Osteocyte (in vitro differentiated cells): ENCODE results near the gene NUTM1. TPM values are rescaled to one million over a fixed set of nuclear protein-coding genes. Genes with fewer than 3 reads are reported as not detected.

ENCODE experiments used
- DNase-seq: peaks from one replicate; pipeline ENCODE4 v3.0.0; 2021; ENCODE audit warnings: mixed read lengths; ENCODE audit not compliant: unreplicated experiment; ENCODE audit errors: extremely low spot score
- H3K27ac Mint-ChIP-seq: one replicate; pipeline ENCODE4 v1.8.0; 2021; ENCODE audit warnings: mild to moderate bottlenecking, mixed read lengths; ENCODE audit not compliant: unreplicated experiment
- H3K27me3 Mint-ChIP-seq: one replicate; pipeline ENCODE4 v1.8.0; 2021; ENCODE audit warnings: mixed read lengths; ENCODE audit not compliant: unreplicated experiment
- H3K36me3 Mint-ChIP-seq: one replicate; pipeline ENCODE4 v1.8.0; 2021; ENCODE audit warnings: mixed read lengths; ENCODE audit not compliant: unreplicated experiment
- H3K4me1 Mint-ChIP-seq: one replicate; pipeline ENCODE4 v1.8.0; 2021; ENCODE audit warnings: mixed read lengths; ENCODE audit not compliant: unreplicated experiment
- H3K4me3 Mint-ChIP-seq: one replicate; pipeline ENCODE4 v1.8.0; 2021; ENCODE audit warnings: mild to moderate bottlenecking, moderate library complexity, mixed read lengths; ENCODE audit not compliant: unreplicated experiment
- H3K9me3 Mint-ChIP-seq: one replicate; pipeline ENCODE4 v1.8.0; 2021; ENCODE audit warnings: mixed read lengths; ENCODE audit not compliant: unreplicated experiment
- total RNA-seq: library from RNA; stranded (reverse); gene quantifications from 2 replicates; pipeline ENCODE4 v1.2.1, GENCODE V29; 2021
- TF ChIP-seq, protein P1 (sequence below): fragments of 200-600 bp; sonication (generic); IDR thresholded peaks from 2 replicates; pipeline ENCODE4 v1.5.0; 2021; ENCODE audit warnings: antibody characterized with exemption, mild to moderate bottlenecking, moderate library complexity

The NUTM1 gene
- total RNA-seq, 1 donor from 2014 or later, result not detected

DNA sequence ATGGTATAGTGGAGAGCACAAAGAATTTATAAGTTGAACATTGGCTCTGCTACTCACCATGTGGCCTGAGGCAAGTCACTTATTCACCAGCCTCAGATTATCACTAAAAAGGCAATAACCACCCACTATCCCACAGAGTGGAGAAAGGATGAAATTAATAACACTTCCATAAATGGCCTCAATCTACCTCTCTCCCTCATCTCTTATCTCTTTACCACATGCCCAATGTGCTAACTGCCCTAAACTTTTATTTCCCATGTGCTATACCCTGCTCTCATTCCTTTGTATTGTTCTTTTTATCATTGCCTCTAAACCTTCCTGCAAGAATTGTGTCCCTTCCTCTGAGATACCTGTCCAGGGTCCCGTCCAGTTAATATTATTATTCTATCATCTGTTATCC, 31.6 kb upstream of the NUTM1 start:
- Mint-ChIP-seq H3K36me3 (peaks cover 24% of the 10 kb centered on the region), H3K9me3 (no peaks in the 10 kb centered on the region), H3K4me3 (no peak overlapping the region), H3K27ac (peak overlapping the region; percentile 14), H3K4me1 (peaks cover 32% of the 10 kb centered on the region), H3K27me3 (no peaks in the 10 kb centered on the region)
- TF ChIP-seq, protein P1, sequence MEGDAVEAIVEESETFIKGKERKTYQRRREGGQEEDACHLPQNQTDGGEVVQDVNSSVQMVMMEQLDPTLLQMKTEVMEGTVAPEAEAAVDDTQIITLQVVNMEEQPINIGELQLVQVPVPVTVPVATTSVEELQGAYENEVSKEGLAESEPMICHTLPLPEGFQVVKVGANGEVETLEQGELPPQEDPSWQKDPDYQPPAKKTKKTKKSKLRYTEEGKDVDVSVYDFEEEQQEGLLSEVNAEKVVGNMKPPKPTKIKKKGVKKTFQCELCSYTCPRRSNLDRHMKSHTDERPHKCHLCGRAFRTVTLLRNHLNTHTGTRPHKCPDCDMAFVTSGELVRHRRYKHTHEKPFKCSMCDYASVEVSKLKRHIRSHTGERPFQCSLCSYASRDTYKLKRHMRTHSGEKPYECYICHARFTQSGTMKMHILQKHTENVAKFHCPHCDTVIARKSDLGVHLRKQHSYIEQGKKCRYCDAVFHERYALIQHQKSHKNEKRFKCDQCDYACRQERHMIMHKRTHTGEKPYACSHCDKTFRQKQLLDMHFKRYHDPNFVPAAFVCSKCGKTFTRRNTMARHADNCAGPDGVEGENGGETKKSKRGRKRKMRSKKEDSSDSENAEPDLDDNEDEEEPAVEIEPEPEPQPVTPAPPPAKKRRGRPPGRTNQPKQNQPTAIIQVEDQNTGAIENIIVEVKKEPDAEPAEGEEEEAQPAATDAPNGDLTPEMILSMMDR, result no peak
- DNase-seq, result no peak

DNA sequence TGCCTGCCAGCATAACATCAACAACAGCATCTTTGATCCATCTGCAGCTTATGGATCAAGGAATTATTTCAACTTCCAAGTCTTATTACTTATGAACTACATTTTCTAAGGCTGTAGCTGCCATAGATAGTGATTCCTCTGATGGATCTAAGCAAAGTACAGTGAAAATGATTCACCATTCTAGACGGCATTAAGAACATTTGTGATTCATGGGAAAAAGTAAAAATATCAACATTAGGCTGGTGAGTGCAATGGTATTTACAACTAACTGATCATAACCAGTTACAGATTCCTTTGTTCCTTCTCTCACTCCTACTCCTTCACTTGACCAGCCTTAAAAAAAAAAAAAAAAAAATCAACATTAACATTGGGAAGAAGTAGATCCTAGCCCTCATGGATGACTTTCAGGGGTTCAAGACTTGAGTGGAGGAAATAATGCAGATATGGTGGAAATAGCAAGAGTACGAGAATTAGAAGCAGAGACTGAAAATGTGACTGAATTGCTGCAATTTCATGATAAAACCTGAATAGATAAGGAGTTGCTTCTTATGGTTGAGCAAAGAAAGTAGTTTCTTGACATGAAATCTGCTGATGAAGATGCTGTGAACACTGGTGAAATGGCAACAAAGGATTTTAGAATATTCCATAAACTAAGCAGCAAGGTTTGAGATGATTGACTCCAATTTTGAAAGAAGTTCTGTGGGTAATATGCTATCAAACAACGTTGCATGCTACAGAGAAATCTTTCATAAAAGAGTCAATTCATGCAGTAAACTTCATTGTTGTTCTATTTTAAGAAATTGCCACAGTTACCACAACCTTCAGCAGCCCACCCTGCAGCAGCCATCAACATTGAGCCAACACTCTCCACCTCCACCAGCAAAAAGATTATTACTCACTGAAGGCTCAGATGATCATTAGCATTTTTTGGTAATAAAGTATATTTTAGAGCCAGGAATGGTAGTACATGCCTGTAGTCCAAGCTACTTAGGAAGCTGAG, 28.3 kb upstream of the NUTM1 start:
- no peak overlapping the region for H3K27ac Mint-ChIP-seq
- peaks cover 45% of the 10 kb centered on the region for H3K4me1 Mint-ChIP-seq
- no peaks in the 10 kb centered on the region for H3K27me3 Mint-ChIP-seq
- H3K9me3 Mint-ChIP-seq, result no peaks in the 10 kb centered on the region
- TF ChIP-seq, protein P1, result no peak
- peaks cover 16% of the 10 kb centered on the region for H3K36me3 Mint-ChIP-seq
- H3K4me3 Mint-ChIP-seq, result no peak overlapping the region
- DNase-seq, result no peak

DNA sequence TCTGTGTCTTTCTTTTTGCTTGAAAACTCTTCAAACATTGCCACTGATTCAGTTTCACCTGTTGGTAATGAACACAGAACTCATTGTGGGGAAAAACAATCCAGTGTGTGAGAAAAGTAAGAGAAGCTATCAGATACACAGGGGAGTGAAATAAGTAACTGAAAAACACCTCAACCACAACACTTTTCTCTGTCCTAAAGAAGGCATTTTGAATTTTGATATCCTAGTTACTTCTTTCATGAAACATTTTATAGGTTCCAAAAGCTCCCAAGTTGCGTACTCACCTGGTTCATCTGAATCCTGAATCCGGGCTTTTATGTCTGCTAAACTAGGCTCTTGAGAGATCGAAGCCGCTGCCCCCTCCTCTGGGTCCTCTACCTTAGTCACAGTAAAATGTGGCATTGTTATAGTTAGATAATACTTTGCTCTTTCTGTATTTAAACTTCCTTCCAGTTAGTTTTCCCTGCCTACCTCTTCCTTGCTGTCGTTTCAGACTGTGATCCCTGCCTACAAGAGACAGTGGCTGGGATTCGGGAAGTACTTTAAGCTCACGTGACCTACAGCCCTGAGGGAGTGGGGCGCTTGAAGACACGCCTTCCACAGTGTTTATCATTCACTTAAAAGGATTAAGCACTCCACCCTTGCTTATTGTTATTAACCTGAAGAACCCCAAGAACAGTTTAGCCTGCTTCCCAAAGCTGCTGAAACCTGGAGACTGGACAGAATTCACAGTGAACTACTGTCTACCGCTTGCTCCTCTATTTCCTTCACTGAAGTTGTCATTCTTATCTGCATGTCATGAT, 24.6 kb upstream of the NUTM1 start:
- TF ChIP-seq, protein P1, result no peak
- Mint-ChIP-seq H3K9me3 (peaks cover 3% of the 10 kb centered on the region), H3K27ac (peak overlapping the region; percentile 84), H3K36me3 (peaks cover 16% of the 10 kb centered on the region), H3K4me1 (peaks cover 39% of the 10 kb centered on the region), H3K27me3 (no peaks in the 10 kb centered on the region), H3K4me3 (peak overlapping the region; percentile 77)
- no peak for DNase-seq

DNA sequence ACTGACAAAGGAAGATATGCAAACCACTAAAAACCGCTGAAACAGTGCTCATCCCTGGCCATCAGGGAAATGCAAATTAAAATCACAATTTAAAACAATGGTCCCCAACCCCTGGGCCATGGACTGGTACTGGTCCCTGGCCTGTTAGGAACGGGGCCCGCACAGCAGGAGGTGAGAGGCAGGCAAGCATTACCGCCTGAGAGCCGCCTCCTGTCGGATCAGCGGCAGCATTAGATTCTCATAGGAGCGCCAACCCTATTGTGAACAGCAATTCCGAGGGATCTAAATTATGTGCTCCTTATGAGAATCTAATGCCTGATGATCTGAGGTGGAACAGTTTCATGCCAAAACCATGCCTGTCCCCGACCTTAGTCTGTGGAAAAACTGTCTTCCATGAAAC, 19.9 kb upstream of the NUTM1 start:
- Mint-ChIP-seq H3K27me3 (no peaks in the 10 kb centered on the region), H3K4me1 (peaks cover 11% of the 10 kb centered on the region), H3K4me3 (no peak overlapping the region), H3K9me3 (peaks cover 3% of the 10 kb centered on the region), H3K27ac (no peak overlapping the region), H3K36me3 (peaks cover 3% of the 10 kb centered on the region)
- TF ChIP-seq, protein P1, result no peak
- DNase-seq, result no peak

DNA sequence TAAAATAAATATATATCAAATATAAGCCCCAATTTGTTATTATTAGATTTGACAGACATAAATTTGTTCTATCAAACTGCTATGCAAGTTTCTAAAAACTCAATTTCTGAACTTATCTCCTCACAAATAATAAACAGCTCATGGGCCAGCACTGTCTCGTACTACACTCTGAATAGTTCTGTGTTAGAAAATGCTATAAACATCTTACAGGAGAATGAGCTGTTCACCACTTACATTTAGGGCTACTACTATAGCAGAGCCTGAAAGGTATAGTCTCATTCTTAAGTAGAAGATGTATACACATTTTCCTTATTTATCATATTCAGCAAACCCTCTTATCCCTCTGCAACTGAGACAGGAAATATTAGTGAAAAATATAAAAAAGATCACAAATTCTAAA, 18.2 kb upstream of the NUTM1 start:
- no peaks in the 10 kb centered on the region for H3K27me3 Mint-ChIP-seq

More for the DNA sequence above, 18.2 kb upstream of the NUTM1 start:
- Mint-ChIP-seq H3K27ac (no peak overlapping the region), H3K36me3 (peaks cover 9% of the 10 kb centered on the region), H3K4me3 (no peak overlapping the region), H3K4me1 (peaks cover 11% of the 10 kb centered on the region), H3K9me3 (peaks cover 3% of the 10 kb centered on the region)
- TF ChIP-seq, protein P1, result no peak
- DNase-seq, result no peak
